GM21381 (cell line): ENCODE measurements around the gene RSRC2.
"Not testable (repeated sequence)": the region's sequence is repeated elsewhere in the genome, so short reads cannot be mapped to it uniquely, and the experiment has no call there.

Source experiments
- ATAC-seq: cut with Tn5 transposase; IDR thresholded peaks from one replicate; pipeline ENCODE4 v1.9.1; 2021; ENCODE audit warnings: mild to moderate bottlenecking, moderate library complexity; ENCODE audit not compliant: unreplicated experiment

The RSRC2 gene

GRCh38 chr12:122526683-122527477 is at the start of gene RSRC2, which contains the start of gene KNTC1:
RSRC2 (minus strand) TSS chr12:122526936; CDS start chr12:122526853, 83 bp downstream.
KNTC1 (plus strand) TSS chr12:122527249; CDS start chr12:122530064, 2,815 bp downstream.
- peak; percentile 88 for ATAC-seq

GRCh38 chr12:122571821-122572220 is 45.1 kb upstream of the RSRC2 start:
- no peak for ATAC-seq

- ATAC-seq = not testable (repeated sequence)
These were observed 43.3 kb upstream of the RSRC2 start for GRCh38 chr12:122570006-122570405.

GRCh38 chr12:122569288-122569687 is 42.6 kb upstream of the RSRC2 start:
- no peak for ATAC-seq

- ATAC-seq = not testable (repeated sequence)
These were observed 40.1 kb upstream of the RSRC2 start for GRCh38 chr12:122566816-122567215.

- ATAC-seq = no peak
These were observed 36.6 kb upstream of the RSRC2 start for GRCh38 chr12:122563361-122563760.

- ATAC-seq = no peak
These were observed 33.4 kb upstream of the RSRC2 start for GRCh38 chr12:122560138-122560537.

GRCh38 chr12:122558745-122559641 is 32.3 kb upstream of the RSRC2 start:
- no peak for ATAC-seq

GRCh38 chr12:122547330-122547729 is 20.6 kb upstream of the RSRC2 start:
- ATAC-seq = no peak

GRCh38 chr12:122545855-122546254 is 19.1 kb upstream of the RSRC2 start:
- peak; percentile 66 for ATAC-seq

- no peak for ATAC-seq
These were observed 17.8 kb upstream of the RSRC2 start for GRCh38 chr12:122544537-122544936.

- ATAC-seq = no peak
These were observed 11.8 kb upstream of the RSRC2 start for GRCh38 chr12:122538496-122538895.

- no peak for ATAC-seq
These were observed 10.3 kb upstream of the RSRC2 start for GRCh38 chr12:122537021-122537420.

- no peak for ATAC-seq
These were observed 7.1 kb upstream of the RSRC2 start for GRCh38 chr12:122533856-122534255.

- no peak for ATAC-seq
These were observed 2.3 kb upstream of the RSRC2 start for GRCh38 chr12:122528992-122529391.

GRCh38 chr12:122528582-122528981 is 1.8 kb upstream of the RSRC2 start:
- ATAC-seq = no peak

GRCh38 chr12:122527478-122527944 is 775 bp upstream of the RSRC2 start:
- no peak for ATAC-seq

GRCh38 chr12:122523846-122524718 is 2.7 kb downstream of the RSRC2 start:
- ATAC-seq = no peak

- ATAC-seq = no peak
These were observed 3.5 kb downstream of the RSRC2 start for GRCh38 chr12:122523280-122523679.

GRCh38 chr12:122520676-122521075 is 6.1 kb downstream of the RSRC2 start:
- no peak for ATAC-seq

GRCh38 chr12:122519418-122519817 is 7.3 kb downstream of the RSRC2 start:
- no peak for ATAC-seq
